Type B pancreatic cell (in vitro differentiated cells): Measurements from ENCODE around the gene DMRTC2. TPM values are rescaled to one million over a fixed set of nuclear protein-coding genes. Genes with fewer than 3 reads are reported as not detected.

Source experiments
- DNase-seq: peaks from one replicate; pipeline ENCODE4 v3.0.0; 2021; ENCODE audit warnings: mixed read lengths; ENCODE audit not compliant: unreplicated experiment; ENCODE audit errors: extremely low spot score
- H3K27ac Mint-ChIP-seq: 2 replicates; pipeline ENCODE4 v1.8.0; 2021; ENCODE audit warnings: mild to moderate bottlenecking, mixed read lengths
- H3K27me3 Mint-ChIP-seq: 2 replicates; pipeline ENCODE4 v1.8.0; 2021; ENCODE audit warnings: mixed read lengths
- H3K36me3 Mint-ChIP-seq: 2 replicates; pipeline ENCODE4 v1.8.0; 2021; ENCODE audit warnings: mixed read lengths
- H3K4me1 Mint-ChIP-seq: one replicate; pipeline ENCODE4 v1.8.0; 2021; ENCODE audit warnings: mixed read lengths; ENCODE audit not compliant: unreplicated experiment
- H3K4me3 Mint-ChIP-seq: 2 replicates; pipeline ENCODE4 v1.8.0; 2021; ENCODE audit warnings: mild to moderate bottlenecking, mixed read lengths
- H3K9me3 Mint-ChIP-seq: 2 replicates; pipeline ENCODE4 v1.8.0; 2021; ENCODE audit warnings: mixed read lengths
- total RNA-seq: library from RNA; stranded (reverse); gene quantifications from 2 replicates; pipeline ENCODE4 v1.2.1, GENCODE V29; 2021; ENCODE audit warnings: low replicate concordance
- TF ChIP-seq, protein P1 (sequence below): fragments of 200-600 bp; sonication (generic); conservative IDR thresholded peaks from 2 replicates; pipeline ENCODE4 v1.5.0; 2021; ENCODE audit warnings: antibody characterized with exemption, mild to moderate bottlenecking

DMRTC2 gene
- total RNA-seq, 1 donor from 2014 or later, result not detected

DNA sequence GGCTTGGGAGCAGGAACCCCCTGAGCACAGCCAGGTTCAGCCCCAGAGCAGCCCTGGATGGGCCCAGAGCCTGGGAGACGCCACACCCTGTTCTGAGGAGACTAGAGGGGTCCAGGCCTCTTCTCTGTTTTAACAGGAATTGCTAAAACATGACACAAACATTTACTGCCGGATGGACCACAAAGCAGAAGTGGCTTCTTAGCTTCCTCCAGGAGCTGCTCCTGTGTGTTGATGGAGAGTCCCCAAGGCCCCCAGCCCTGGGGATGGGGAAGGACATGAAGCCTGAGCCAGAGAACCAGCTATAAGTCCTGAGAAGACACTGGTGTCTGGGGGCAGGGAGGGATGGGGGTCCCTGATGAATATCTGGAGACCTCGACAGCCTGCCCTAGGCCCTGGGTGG, 33.8 kb upstream of the DMRTC2 start:
- H3K27ac Mint-ChIP-seq, result no peak overlapping the region
- H3K9me3 Mint-ChIP-seq, result no peaks in the 10 kb centered on the region
- no peaks in the 10 kb centered on the region for H3K27me3 Mint-ChIP-seq
- DNase-seq, result no peak
- H3K4me1 Mint-ChIP-seq, result no peaks in the 10 kb centered on the region
- TF ChIP-seq, protein P1, sequence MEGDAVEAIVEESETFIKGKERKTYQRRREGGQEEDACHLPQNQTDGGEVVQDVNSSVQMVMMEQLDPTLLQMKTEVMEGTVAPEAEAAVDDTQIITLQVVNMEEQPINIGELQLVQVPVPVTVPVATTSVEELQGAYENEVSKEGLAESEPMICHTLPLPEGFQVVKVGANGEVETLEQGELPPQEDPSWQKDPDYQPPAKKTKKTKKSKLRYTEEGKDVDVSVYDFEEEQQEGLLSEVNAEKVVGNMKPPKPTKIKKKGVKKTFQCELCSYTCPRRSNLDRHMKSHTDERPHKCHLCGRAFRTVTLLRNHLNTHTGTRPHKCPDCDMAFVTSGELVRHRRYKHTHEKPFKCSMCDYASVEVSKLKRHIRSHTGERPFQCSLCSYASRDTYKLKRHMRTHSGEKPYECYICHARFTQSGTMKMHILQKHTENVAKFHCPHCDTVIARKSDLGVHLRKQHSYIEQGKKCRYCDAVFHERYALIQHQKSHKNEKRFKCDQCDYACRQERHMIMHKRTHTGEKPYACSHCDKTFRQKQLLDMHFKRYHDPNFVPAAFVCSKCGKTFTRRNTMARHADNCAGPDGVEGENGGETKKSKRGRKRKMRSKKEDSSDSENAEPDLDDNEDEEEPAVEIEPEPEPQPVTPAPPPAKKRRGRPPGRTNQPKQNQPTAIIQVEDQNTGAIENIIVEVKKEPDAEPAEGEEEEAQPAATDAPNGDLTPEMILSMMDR, result no peak
- no peak overlapping the region for H3K4me3 Mint-ChIP-seq
- no peaks in the 10 kb centered on the region for H3K36me3 Mint-ChIP-seq

DNA sequence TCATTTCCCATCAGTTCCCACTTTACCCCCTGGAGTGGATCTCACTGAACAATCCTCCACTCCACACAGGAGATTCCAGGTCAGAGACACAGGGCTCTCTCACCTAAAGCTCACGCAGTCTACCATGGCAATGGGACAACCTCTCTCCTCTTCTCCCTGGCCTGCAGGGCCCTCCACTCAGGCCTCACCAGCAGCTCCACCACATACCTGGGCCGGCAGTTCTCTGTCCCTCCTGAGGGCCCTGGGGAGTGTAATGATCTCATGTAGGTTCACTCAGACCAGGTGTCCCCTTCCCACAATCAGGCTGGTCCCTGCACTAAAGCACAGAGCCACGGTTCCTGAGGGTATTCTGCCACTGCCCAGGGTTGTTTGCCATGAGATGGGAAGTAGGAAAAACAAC, 32.9 kb upstream of the DMRTC2 start:
- H3K27me3 Mint-ChIP-seq, result no peaks in the 10 kb centered on the region
- no peak for DNase-seq
- H3K4me1 Mint-ChIP-seq, result no peaks in the 10 kb centered on the region
- H3K4me3 Mint-ChIP-seq, result no peak overlapping the region
- TF ChIP-seq, protein P1, result no peak
- no peaks in the 10 kb centered on the region for H3K9me3 Mint-ChIP-seq
- H3K36me3 Mint-ChIP-seq, result no peaks in the 10 kb centered on the region
- no peak overlapping the region for H3K27ac Mint-ChIP-seq

DNA sequence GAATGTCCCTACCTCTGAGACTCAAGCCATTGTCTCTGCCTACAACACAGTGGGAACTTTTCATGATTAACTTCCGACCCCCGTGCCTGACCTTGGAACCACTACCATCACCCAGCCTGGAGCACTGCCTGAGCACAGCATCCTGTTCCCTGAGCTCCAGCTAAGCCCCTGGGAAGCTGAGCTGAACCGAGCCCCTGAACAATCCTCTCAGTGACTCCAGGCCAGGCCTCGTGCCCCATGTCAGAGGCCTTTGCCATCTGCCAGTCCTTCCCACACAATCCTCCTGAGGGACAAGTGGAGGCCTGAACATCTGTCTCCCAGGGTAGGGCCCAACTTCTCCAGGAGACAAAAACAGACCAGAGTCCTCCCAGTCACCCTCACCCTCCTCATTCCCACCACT, 30.9 kb upstream of the DMRTC2 start:
- Mint-ChIP-seq H3K27ac (no peak overlapping the region), H3K4me3 (no peak overlapping the region), H3K4me1 (no peaks in the 10 kb centered on the region), H3K36me3 (no peaks in the 10 kb centered on the region), H3K27me3 (peaks cover 6% of the 10 kb centered on the region), H3K9me3 (no peaks in the 10 kb centered on the region)
- no peak for DNase-seq
- TF ChIP-seq, protein P1, result no peak

DNA sequence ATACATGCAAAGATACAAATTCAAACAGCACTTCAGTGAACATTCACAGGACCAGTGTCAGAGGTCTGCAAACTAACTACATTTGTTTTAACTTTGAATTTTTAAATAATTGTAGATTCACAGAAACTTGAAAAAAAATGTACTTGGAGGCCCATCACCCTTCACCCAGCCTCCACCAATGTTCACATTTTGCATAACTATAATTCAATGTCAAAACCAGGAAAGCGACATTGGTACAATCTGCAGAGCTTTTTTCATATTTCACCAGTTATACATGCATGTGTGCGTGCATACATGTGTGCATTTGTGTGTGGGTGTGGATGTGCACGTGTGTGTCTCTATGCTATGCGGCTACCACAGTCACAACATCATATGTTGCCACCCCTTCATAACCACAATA, 29.5 kb upstream of the DMRTC2 start:
- H3K4me1 Mint-ChIP-seq, result no peaks in the 10 kb centered on the region
- no peak overlapping the region for H3K27ac Mint-ChIP-seq
- H3K9me3 Mint-ChIP-seq, result no peaks in the 10 kb centered on the region
- no peak for DNase-seq
- H3K4me3 Mint-ChIP-seq, result no peak overlapping the region
- peaks cover 6% of the 10 kb centered on the region for H3K27me3 Mint-ChIP-seq
- no peaks in the 10 kb centered on the region for H3K36me3 Mint-ChIP-seq
- TF ChIP-seq, protein P1, result no peak

DNA sequence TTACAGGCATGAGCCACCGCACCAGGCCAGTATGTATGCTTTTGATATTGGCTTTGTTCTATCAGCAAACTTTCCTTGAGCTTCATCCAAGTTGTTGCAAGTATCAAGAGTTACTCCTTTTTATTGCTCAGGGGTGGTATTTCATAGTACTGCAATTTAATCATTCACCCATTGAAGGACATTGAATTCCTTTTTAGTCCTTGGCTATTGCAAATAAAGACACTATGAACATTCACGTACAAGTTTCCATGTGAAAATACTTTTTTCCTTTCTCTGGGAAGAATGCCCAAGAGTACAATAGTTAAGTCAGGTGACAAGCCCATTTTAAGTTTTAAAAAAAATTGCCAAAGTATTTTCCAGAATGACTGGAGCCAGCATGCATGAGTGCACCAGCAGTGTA, 28.1 kb upstream of the DMRTC2 start:
- Mint-ChIP-seq H3K27me3 (peaks cover 8% of the 10 kb centered on the region), H3K9me3 (no peaks in the 10 kb centered on the region), H3K36me3 (no peaks in the 10 kb centered on the region), H3K27ac (no peak overlapping the region), H3K4me1 (no peaks in the 10 kb centered on the region), H3K4me3 (no peak overlapping the region)
- TF ChIP-seq, protein P1, result no peak
- no peak for DNase-seq
